GM19468 (cell line): ENCODE data around the gene PMFBP1.
"Not testable (repeated sequence)": the region's sequence is repeated elsewhere in the genome, so short reads cannot be mapped to it uniquely, and the experiment has no call there.

Source experiments
- ATAC-seq: cut with Tn5 transposase; IDR thresholded peaks from one replicate; pipeline ENCODE4 v1.9.1; 2021; ENCODE audit warnings: mild to moderate bottlenecking, moderate library complexity, moderate number of reproducible peaks; ENCODE audit not compliant: unreplicated experiment; ENCODE audit errors: extremely low read depth

Gene PMFBP1

DNA sequence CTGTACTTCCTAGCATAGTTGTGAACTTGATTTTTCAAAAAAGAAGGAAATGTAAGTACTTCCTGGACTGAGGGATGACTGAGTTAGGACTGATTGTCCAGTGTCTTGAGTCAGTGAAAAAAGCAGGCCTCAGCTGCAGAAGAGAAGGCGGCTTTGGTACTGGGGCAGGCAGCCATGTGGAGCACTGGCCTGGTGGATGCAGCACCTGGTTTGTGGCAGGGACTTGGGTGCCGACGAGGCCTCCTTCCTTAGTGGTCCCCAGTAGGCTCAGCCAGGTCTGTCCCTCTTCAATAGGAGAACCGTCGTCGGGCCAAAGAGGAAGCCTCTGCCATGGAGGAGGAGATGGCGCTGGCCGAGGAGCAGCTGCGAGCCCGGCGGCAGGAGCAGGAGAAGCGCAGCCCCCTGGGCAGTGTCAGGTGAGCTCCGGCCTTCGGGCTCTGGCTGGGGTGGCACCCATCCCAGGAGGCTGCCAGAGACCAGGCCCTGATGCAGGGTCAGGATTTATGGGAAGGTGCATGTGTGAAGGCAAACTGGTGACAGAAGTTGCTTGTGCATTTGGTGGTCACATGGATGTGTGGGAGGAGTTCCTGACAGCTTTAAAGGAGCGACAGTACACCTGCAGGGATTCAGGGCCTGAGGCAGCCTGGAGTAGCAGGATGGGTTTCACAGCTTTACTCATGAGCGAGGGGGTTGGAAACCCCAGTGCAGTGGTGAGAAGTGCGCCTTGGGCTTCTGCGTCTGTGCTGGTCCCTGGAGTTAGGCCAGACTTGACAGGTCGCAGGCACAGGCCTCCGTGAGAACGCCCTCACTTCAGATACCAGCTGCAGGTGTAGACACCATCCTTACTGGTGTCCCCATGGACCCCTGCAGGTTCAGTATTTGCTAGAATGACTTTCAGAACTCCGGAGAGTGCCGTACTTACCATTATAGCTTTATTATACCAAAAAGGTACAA lies 61.0 kb downstream of the PMFBP1 start:
- no peak for ATAC-seq

DNA sequence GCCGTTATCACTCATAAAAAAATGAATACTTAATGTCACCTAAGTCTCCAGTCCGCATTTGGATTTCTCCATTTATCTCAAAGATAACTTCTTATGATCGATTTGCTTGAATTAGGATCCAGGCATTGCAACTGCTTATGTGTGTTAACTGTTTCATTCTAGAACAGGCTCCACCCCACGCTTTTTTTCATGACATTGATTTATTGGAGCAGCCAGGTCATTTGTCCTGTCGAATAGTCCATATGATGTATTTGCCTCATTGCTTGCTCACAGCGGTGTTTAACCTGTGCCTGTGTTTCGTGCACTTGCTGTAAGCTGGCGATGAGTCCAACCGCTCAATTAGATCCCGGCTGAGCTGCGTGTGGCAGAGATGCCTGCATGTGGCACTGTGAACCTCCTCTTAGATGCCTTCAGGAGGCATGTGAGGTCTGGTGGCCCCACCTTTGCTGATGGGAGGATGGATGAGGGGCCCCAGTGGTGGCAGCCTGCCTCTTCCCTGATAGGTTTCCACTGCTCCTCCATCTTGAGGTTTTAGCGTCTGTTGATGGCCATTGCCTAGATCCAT lies 61.9 kb downstream of the PMFBP1 start:
- ATAC-seq, result no peak

DNA sequence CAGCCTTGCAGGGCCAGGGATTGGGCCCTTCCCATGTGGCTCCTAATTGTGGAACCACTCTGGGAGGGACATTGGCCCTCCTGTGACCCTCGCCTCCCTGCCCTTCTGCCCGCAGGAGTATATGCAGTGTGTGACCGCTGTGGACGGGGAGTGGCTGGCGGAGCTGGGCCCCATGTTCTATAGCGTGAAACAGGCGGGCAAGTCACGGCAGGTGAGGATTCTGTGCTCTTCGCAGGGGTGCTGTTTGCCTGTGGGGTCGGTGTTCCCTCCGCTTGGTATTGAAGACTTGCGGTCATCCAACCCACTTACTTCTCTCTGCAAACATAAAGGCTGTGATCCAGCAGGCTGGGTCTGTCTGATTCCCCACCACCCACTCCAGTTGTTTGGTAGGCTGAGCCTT lies 62.7 kb downstream of the PMFBP1 start:
- ATAC-seq, result no peak

DNA sequence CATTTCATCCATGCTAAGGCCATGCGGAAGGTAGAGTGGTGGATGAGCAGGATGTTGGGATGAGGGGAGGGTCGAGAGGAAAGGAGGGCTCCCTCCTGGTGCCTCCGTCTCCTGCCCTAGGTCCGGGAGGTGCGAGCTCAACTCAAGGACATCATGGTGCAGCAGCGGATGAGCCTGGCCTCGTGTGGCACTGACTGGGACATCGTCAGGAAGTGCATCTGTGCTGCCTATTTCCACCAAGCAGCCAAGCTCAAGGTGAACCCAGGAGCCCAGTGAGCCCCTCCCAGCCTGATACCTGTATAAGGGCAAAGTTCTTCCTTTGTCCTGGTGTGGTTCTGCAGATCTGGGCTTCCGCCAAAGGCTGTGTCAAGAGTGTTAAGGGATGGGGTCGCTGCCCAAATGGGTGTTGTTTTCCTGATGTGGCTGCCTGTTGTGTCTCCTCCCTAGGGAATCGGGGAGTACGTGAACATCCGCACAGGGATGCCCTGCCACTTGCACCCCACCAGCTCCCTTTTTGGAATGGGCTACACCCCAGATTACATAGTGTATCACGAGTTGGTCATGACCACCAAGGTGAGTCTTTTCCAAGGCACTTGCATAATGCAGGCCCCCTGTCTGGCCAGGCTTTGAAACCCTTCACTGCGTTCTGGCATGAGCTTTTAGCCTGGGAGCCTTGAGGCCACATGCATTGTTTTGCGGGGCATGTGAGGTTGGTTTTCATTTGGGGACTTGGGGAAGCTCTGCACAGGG lies 63.4 kb downstream of the PMFBP1 start:
- no peak for ATAC-seq

DNA sequence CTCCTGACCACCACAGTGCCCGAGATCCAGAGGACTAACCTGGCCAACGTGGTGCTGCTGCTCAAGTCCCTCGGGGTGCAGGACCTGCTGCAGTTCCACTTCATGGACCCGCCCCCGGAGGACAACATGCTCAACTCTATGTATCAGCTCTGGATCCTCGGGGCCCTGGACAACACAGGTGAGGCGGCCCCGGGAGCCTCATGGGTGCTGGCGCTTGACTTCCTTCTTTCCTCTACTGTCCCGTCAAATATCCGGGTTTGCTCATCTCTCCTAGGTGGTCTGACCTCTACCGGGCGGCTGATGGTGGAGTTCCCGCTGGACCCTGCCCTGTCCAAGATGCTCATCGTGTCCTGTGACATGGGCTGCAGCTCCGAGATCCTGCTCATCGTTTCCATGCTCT lies 64.6 kb downstream of the PMFBP1 start:
- no peak for ATAC-seq

DNA sequence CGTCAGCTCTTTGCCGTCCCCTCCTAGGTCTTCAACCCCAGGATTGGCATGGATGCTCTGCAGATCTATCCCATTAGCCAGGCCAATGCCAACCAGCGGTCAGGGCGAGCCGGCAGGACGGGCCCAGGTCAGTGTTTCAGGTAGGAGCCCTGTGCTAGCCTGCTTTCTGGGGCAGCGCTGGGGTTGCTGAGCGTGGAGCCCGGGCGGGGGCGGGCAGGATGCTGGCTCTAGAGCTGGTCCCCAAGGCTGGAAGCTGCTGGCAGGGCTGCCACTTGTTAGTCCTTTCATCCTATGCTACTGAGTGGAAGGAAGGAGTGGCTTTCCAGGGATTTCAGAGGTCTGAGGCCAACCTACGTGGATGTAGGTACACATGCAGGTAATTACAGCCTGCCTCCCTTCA lies 66.0 kb downstream of the PMFBP1 start:
- ATAC-seq, result no peak

DNA sequence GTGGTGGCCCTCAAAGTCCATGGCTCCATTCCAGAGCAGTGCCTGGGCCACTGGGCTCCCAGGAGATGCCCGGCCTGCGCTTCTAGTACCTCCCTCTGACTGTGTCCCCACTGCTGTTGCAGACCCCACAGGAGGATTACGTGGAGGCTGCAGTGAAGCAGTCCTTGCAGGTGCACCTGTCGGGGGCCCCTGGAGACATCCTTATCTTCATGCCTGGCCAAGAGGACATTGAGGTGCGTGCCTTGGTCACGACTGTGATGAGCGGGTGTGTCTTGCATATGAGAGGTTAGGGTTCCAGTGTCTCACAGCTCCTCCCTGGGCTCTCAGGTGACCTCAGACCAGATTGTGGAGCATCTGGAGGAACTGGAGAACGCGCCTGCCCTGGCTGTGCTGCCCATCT lies 67.0 kb downstream of the PMFBP1 start:
- ATAC-seq, result no peak

DNA sequence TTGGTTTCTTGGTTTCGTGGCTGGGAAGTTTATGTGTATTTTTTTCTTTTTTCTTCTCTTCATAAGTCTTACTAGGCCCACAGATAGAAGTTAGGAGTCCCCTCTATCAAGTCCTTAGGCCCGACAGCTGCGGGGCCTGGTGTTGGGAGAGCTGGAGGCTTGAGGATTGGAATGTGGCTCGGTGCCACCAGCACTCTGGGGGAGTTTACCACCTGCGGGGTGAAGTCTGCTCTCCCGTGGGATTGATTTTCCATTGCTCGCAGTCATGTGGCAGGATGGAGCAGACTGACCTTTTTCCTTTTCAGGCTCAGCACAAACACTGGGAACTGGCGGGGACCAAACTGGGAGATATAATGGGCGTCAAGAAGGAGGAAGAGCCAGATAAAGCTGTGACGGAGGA lies 70.8 kb downstream of the PMFBP1 start:
- no peak for ATAC-seq

DNA sequence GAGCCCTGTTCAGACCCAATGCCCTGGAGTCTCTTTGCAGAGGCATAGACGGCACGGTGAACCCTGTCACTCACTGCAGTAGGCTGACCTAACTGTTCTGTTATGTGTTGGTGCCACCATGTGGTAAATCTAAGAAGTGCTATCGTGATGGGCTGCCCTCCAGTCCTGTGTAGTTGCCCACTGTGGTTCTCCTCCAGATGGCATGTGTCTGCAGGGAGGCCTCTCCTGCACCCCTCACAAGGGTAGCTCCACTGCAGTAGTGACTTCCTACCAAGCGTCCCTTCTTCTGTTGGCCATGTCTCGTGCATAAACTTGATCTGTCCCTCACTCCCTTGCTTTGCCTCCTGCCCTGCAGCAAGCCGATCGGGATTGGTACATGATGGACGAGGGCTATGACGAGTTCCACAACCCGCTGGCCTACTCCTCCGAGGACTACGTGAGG lies 72.6 kb downstream of the PMFBP1 start:
- no peak for ATAC-seq

DNA sequence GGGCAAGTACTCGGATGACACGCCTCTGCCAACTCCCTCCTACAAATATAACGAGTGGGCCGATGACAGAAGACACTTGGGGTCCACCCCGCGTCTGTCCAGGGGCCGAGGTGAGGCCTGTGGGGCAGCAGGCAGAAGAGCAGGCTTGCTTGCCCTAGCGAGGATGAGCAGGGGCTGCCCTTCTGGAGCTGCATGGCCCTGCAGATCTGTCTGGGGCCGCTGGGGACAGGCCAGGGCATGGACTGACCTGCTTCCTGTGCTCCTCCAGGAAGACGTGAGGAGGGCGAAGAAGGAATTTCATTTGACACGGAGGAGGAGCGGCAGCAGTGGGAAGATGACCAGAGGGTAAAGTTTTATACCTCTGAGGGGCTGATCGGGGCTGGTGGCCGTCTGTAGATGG lies 73.0 kb downstream of the PMFBP1 start:
- ATAC-seq, result no peak

DNA sequence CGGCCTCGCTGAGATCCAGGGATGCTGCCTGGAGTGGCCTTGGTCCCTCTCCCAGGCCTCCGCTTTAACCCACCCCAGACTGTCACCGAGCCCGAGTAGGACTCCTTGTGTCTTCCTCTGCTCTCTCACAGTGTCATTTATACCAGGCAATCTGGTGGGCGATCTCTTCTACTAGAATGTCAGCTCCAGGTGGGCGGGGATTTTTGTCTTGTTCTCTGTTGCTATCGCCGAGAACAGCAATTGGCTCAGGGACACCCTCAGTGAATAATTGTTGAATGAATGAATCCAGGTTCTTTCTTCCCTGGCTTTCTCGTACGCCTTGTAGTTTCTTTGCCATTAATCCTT lies 77.7 kb downstream of the PMFBP1 start:
- ATAC-seq, result no peak

DNA sequence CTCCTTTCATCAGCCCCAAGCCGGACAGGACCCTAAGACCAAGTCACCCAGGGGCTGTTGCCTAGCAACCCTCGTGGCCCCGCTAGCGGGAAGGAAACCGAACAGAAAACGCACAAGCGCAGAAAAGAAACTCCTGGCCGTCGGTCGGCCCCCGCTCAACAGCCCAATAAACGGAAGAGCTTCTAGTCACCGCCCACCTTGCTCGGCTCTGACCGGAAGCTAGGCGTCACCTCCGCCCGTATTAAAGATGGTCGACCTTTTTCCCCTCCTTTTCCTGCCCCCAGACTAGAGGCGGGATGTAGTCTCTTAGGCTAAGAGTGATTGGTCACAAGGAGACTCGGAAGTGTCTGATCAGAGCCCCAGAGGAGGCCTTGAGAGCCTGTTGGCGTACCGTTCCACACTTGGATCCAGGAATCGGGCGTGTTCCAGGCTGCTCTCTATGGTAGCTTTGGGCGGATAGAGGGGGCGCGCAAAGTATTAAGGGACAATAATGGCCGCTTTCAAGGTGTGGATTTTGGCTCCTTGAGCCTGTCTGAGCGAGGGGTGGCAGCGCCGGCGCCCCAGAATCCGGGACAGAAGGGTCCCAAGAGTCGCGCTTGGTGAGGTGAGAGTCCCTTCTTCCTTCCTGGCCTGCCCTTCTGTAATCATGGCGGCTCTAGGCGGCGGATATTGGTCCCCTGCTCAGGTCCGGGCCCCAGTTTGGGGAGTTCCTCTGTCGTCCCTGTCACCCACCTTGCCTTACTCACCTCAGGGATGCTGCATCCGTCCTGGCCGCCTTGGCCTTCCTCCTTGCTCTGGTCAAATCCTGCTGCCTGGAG lies 78.3 kb downstream of the PMFBP1 start, which contains the start of the genes DHX38 and TXNL4B:
TSS of gene DHX38 (plus strand) at position 400 of the 818 bp plus-strand sequence. CDS start 2,311 bp downstream, outside the sequence.
TSS of gene TXNL4B (minus strand) at position 173 of the 818 bp plus-strand sequence. CDS start 2,871 bp downstream, outside the sequence.
- ATAC-seq, result peak; percentile 96

DNA sequence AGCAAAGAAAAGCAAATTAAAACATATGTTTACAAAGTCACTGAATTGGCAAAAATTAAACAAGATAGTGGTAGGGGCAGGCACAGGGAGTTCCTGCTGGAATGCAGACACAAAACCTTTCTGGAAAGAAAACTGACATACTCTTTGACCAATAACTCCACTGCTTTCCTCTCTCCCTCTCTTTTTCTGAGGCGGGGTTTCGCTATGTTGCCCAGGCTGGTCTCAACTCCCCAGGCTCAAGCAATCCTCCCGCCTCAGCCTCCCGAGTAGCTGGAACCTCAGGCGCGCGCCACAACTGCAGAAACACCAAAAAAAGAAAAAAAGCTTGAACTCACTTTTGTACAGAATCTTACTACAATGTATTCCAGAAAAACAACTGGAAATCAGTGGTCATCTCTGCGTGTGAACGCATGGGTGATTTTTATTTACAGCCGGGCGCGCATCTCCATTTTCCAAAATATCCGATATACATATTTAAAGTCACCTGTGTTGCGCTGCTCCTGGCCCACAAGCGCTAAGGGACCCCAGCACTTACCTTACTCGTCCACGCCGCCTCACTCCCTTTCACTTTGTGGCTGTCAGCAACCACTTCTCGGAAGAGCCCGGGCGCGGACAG lies 79.0 kb downstream of the PMFBP1 start:
- no peak for ATAC-seq

DNA sequence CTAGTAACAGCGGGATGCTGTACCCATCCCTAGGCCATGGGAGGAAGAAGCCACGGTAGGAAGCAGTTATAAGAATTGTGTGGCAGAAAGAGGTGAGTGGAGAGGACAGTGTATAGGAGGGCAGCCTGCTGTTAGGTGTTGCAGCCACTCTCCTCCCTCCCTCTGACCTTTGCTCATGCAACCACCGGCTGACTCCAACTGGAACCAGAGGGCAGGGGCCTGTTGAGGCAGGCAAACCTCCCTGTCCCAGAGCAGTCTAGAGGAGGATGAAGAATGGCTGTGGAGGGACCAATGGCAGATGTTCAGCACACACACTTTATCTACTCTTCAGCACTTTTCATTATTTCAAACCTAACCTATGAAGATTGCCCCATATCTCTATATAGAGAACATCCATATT lies 80.7 kb downstream of the PMFBP1 start:
- no peak for ATAC-seq

DNA sequence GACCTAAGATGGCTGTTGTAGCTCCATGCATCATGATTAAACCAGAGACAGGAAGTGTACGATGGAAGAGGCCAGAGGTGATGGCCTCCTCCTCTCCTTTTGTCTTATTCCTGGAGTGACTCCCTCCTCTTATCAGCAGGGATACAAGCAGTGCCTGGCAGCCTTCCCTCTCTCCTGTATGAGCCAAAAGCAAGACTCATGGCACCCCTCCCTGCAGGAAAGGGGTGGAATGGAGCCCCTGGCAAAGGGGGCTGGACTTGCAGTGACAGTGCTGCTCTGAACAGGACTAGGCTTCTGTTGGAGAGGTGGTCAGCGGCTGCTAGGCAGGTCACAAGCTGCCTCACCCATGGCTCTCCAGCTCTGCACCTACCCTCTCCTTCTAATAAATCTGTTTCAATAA lies 87.0 kb downstream of the PMFBP1 start:
- ATAC-seq, result no peak

DNA sequence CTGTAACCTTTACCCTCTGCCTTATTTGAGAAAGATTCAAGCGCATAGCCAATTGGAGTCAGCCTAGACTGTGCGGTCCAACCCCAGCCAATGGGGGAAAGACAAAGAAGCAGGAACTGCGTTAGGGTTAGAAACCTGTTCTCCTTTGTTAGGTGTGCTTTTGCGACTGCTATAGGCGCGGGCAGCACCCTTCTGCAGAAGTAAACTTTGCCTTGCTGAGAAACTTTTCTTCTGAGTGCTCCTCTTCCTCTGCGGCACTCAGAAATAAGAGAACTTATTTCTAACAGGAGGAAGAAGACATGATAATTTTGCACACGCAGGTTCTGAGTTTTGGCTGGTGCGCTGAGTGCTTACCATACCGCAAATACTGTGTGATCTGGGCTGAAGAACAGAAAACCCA lies 87.5 kb downstream of the PMFBP1 start:
- ATAC-seq, result no peak

DNA sequence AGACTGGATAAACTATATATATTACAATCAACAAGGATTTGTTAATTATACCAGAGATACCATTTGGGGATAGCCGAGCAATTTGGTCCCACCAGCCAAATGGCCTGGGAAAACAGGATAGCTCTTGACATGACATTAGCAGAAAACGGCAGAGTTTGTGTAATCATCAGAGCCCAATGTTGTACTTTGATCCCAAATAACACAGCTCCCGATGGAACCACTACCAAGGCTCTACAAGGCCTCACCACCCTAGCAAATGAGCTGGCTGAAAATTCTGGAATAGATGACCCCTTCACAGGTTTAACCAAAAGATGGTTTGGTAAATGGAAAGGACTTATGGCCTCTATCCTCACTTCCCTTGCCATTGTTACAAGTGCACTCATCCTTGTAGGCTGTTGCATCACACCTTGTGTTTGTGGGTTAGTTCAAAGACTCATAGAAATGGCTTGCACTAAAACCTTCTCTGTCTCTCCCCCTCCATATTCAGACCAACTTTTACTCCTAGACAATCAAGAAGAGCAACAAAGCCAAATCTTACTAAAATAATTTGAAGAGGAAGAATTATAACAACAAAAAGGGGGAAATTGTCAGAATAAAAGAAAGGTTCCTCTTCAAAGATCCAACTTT lies 88.1 kb downstream of the PMFBP1 start:
- ATAC-seq, result no peak

DNA sequence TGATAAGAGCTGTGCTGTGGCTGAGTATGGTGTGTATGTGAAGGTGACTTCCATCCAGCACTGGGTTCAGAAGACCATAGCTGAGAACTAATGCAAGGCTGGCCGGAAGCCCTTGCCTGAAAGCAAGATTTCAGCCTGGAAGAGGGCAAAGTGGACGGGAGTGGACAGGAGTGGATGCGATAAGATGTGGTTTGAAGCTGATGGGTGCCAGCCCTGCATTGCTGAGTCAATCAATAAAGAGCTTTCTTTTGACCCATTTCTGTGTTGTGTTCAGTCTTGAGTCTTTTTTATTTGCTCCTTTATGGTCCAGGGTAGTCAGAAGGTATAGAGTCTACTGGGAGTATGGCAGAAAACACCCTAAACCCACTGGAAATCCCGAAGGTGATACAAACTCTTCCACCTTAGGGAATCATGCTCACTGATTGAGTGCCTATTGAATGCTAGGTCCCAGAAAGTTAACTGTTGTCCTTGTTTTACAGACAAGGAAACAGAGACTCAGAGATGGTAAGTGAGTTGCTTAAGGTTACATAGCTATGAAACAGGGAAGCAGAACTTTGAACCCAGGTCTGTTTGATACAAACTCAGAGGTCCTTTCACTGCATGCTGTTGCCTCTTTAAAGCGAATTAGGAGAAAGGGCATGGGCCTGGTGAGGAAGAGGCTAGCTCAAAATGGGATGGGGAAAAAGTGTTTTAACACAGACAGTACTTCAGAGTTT lies 94.8 kb downstream of the PMFBP1 start:
- not testable (repeated sequence) for ATAC-seq
